ENCODE data around the gene DIDO1. TPM values are rescaled to one million over a fixed set of nuclear protein-coding genes. Genes with fewer than 3 reads are reported as not detected.
A peak's percentile ranks its signal among the peaks of the same experiment; 100 is the strongest.

The DIDO1 gene
- total and polyA plus RNA-seq, 2 of the 13 experiments (the other 11 are each of a cell fraction or from before 2014, with no cell fraction given): 75.0 to 75.1 TPM

GRCh38 chr20:62953839-62954703 lies 27.8 kb upstream of the DIDO1 start (continued):
- TF ChIP-seq ZNF772 (CRISPR knock-in tag; IDR thresholded peaks at IDR 0.05) (peak; percentile 94), MYNN (CRISPR knock-in tag; IDR thresholded peaks at IDR 0.05; ENCODE audit: low read depth) (no peak), HES4 (CRISPR knock-in tag; IDR thresholded peaks at IDR 0.05; ENCODE audit: borderline replicate concordance) (peak; percentile 99), ZNF318 (CRISPR knock-in tag; IDR thresholded peaks at IDR 0.05) (peak; percentile 91; the same call in 1 of the 2 replicates), ATAD3A (CRISPR knock-in tag; IDR thresholded peaks at IDR 0.05) (peak; percentile 10; the same call in 1 of the 2 replicates), HNF4A (CRISPR knock-in tag; IDR thresholded peaks at IDR 0.05) (0 out of 2 replicates have a peak, but pooled peaks have one; percentile 53), GLI4 (CRISPR knock-in tag; IDR thresholded peaks at IDR 0.05; ENCODE audit: borderline replicate concordance) (peak; percentile 79), DNMT3B (CRISPR knock-in tag; conservative IDR thresholded peaks at IDR 0.05) (no peak; the same call in 1 of the 2 replicates), BCLAF1 (IDR thresholded peaks at IDR 0.05) (no peak), MIXL1 (CRISPR knock-in tag; IDR thresholded peaks at IDR 0.05) (no peak; the same call in none of the 2 replicates), ZNF580 (CRISPR knock-in tag; IDR thresholded peaks at IDR 0.05; ENCODE audit: borderline replicate concordance, low read depth) (peak; percentile 99), RCOR2 (CRISPR knock-in tag; IDR thresholded peaks at IDR 0.05) (no peak; the same call in 1 of the 2 replicates), MAZ (IDR thresholded peaks at IDR 0.05; ENCODE audit: borderline replicate concordance, low read depth, low read length) (peak; percentile 88), MAZ (CRISPR knock-in tag; IDR thresholded peaks at IDR 0.05; ENCODE audit: low read depth) (peak; percentile 89), ZNF790 (CRISPR knock-in tag; IDR thresholded peaks at IDR 0.05; ENCODE audit: borderline replicate concordance) (peak; percentile 13; the same call in 1 of the 2 replicates), RBM22 (optimal IDR thresholded peaks at IDR 0.05; ENCODE audit: low read length) (peak; percentile 71), HDAC2 (CRISPR knock-in tag; IDR thresholded peaks at IDR 0.05) (peak; percentile 87)

Data from HepG2 (cell line).